DMS114 treated with DMSO at 0.1 percent for 48 hours (cell line): ENCODE data around the gene HS2ST1.
"Not testable (repeated sequence)": the region's sequence is repeated elsewhere in the genome, so short reads cannot be mapped to it uniquely, and the experiment has no call there.

ENCODE experiments used
- DNase-seq: peaks from one replicate; lab custom pipeline; 2025; ENCODE audit not compliant: unreplicated experiment; lab: John Stamatoyannopoulos, UW

HS2ST1 gene

DNA sequence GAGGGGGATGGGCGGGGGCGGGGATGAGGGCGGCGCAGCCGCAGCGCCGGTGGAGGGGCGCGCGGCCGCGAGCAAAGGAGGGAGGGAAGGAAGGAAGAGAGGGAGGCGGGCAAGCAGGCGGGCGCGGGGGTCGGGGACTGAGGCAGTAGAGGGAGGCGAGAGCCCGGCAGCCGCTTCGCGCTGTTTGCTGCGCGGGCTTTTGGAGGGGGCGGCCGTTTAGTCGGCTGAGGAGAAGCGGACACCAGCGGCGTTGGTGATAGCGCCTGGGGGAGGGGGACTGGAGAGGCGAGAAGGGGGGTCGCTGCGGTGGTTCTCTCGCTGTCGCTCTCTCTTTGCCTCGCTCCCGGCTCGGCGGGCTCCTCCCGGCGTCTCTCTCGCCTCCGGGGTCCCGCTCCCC is at the start of gene HS2ST1:
Gene HS2ST1 (plus strand): TSS at position 35 of the 397 bp plus-strand sequence.
- no peak for DNase-seq

DNA sequence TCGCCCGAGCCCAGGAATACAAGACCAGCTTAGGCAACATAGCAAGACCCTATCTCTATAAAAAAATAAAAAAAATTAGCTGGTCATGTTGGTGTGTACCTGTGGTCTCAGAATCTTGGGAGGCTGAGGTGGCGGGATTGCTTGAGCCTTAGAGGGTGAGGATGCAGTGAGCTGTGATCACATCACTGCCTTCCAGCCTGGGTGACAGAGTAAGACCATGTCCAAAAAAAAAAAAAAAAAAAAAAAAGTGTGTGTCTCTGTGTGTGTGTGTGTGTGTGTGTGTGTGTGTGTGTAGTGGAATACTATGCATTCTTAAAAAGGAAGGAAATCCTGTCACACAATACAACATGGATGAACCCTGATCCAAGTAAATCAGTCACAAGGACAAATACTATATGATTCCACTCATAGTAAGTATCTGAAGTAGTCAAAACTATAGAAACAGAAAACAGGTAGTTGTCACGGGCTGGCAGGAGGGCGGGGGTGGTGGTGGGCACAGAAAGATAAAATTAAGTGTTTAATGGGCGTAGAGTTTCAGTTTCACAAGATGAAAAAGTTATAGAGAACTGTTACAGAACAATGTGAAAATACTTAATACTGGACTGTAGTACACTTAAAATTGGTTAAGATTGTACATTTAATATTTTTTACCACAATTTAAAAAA is 48.3 kb upstream of the HS2ST1 start:
- no peak for DNase-seq

DNA sequence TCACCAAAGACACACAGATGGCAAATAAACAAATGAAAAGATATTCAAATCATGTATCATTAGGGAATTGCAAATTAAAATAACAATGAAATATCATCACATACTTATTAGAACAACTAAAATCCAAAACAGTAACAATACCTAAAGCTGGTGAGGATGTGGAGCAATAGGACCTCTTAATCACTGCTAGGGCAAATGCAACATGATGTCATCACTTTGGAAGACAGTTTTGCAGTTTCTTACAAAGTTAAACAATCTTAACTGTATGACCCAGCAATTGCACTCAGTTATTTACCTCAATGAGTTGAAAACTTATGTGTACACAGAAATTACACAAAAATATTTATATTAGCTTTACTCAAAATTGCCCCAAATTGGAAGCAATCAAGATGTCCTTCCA is 47.8 kb upstream of the HS2ST1 start:
- no peak for DNase-seq

DNA sequence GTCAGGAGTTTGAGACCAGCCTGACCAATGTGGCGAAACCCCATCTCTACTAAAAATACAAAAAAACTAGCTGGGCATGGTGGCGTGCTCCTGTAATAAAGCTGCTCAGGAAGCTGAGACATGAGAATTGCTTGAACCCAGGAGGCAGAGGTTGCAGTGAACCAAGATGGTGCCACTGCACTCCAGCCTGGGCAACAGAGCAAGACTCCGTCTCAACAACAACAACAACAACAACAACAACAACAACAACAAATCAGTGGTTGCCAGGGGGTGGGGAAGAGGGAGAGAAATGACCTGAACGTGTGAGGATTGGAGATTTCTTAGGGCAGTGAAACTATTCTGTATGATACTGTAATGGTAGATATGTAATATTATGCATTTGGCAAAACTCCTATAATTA is 47.2 kb upstream of the HS2ST1 start:
- not testable (repeated sequence) for DNase-seq

DNA sequence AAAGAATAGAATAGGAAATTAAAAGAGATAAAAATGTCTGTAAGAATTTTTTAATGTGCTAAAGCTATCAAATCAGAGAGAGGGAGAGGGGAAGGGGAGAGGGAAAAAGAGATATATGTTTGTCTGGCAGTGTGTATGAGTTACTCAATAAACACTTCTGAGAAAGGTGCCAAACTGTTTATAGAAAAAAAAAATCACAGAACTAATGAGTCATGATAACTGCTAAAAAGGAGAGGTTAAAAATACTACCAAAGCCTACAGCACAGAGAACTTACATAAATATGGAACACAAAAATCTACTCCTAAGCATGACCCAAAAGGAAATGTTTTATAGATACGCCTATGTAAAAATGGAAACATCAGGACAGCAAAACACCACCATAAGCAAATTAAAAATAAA is 46.0 kb upstream of the HS2ST1 start:
- no peak for DNase-seq

DNA sequence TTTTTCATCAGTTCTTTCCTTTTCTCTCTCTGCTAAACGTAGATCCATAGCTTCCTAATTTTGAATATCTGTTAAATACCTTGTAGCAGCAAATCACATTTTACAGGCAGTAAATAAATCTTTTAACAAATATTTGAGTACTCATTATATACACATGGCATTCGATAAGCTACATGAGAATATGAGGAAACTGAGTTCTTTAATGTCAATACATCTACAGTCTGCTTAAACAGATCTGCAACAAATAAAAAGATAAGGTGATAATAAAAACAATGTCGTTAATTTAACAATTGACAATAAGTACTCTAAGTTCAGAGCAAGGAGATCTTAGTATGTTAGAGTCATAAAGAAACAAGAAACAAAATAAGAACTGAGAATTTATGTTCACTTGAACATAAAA is 43.4 kb upstream of the HS2ST1 start:
- no peak for DNase-seq

DNA sequence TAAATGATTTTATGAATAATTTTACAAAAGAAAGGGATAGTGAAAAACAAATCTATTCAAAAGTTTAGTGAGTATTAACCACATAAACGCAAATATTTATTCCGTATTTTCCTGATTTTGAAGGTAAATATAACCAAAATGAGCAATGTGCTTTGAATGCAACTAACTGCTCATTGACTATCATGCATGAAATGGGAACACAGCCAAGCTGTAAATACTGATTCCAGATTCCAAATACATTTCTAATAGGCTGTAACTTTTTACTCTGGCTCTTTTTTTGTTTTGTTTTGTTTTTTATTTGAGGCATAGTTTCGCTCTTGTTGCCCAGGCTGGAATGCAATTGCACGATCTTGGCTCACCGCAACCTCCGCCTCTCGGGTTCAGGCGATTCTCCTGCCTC is 42.3 kb upstream of the HS2ST1 start:
- no peak for DNase-seq

DNA sequence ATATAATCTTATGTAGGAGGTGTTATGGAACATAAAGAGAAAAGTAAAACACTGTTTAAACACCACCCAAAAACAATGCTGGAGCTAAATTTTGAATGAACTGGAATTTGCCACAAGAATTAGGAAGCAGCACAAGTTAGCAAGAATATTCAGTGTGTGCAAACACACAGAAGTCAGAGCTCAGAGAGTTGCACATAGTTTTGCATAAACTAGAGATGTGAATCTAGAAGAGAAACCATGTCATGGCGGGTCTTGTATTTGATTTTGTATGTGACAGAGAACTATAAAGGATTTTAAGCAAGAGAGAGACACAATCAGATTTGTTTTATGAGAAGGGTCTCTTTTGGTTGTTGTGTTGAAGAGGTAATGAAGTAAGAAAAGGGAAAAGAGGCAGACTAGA is 38.7 kb upstream of the HS2ST1 start:
- DNase-seq, result no peak

DNA sequence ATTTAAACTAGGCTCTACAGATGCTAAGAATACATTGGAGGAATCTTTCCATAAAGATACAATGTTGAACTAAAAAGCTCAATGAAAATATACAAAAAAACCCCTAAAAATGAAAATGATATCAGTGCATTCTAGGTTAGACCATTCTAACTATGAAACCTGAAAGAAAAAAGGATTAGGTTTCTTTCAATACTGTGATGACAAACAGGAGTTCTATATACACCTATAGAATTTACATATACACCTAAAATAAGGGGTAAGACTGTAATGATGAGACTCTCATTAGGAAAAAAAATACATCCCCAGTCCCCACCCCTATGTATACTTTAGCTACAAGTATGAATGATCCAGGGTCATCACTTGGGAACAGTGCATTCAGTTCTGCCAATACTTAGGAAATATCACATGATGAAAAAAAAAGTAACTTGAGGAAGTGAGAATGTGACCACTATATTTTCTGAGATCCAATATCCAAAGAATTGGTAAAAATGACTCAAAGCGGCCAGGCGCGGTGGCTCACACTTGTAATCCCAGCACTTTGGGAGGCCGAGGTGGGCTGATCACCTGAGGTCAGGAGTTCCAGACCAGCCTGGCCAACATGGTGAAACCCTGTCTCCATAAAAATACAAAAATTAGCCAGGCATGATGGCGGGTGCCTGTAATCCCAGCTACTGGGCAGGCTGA is 26.8 kb upstream of the HS2ST1 start:
- no peak for DNase-seq

DNA sequence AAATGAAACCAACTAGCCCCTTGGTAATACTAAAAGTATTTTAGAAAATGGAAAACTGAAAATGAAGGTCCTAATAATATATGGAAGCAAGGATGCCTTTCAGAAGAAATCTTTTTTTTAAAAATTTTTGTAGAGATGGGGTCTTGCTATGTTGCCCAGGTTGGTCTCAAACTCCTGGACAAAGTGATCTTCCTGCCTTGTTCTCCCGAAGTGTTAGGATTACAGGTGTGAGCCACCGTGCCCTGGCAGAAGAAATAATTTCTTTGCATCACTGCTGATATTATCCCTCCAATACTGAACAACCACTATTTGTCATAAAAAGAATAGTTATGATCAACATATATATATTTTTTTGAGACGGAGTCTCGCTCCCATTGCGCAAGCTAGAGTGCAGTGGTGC is 26.1 kb upstream of the HS2ST1 start:
- DNase-seq, result no peak

DNA sequence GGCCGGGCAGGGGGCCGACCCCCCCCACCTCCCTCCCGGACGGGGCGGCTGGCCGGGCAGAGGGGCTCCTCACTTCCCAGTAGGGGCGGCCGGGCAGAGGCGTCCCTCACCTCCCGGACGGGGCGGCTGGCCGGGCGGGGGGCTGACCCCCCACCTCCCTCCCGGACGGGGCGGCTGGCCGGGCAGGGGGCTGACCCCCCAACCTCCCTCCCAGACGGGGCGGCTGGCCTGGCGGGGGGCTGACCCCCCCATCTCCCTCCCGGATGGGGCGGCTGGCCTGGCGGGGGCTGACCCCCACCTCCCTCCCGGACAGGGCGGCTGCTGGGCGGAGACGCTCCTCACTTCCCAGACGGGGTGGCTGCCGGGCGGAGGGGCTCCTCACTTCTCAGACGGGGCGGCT is 15.0 kb upstream of the HS2ST1 start:
- not testable (repeated sequence) for DNase-seq

DNA sequence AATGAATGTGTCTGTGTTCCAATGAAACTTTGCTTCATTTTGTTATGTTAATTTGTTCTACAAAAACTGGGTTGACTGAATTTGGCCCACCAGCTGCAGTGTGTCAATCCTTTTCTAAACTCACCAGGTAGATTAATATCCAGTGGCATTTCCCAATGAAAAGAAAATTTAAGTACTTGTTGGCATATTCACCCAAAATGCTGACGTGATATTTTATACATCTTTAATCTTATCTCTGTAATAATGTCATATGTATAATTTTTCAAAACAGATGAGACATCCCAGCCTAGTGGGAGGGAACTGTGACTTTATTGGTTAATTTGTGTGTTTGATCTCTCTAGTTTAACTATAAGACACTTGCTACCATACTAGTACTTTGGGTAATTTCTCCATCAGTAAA is 8.6 kb upstream of the HS2ST1 start:
- no peak for DNase-seq

DNA sequence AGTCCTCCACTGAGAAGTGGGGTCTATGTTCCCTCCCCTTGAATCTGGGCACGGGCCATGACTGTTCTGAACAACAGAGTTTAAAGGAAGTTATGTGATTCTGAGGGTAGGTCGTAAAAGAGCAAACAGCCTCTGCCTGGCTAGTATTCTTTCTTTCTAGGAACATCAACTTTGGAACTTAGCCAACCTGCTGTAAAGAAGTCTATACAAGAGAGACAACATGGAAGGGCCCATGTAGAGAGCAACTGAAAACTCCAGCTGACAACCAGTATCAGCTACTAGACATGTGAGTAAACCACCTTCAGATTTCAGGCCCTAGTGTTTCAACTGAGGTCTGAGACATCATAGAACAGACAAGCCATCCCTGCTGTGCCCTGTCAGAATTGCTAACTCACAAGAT is 8.0 kb upstream of the HS2ST1 start:
- DNase-seq, result no peak

DNA sequence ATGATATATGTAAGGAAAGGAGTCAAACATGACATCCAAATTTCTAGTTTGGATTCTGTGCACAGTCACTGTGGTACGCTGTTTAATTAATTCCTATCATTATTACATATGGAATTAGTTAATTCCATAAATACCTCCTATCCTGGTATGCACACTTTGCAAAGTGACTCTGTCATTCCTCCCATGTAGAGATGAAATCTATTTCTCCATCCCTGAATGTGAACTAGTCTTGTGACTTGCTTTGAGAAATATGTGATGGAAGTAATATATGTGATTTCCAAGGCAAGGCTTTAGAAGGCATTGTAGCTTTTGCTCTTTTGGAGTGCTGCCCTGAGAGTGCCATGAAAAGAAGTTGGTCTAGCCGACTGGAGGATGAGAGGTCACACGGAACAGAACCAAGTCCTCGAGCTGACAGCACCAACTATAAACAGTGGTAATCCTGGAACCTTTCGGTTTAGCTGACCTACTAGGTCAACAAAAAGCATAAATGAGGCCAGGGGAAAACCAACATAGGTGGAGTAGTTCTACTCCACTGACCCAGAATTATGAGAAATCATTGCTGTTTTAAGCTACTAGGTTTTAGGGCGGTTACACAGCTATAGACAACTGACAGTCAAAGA is 2.0 kb upstream of the HS2ST1 start:
- no peak for DNase-seq

DNA sequence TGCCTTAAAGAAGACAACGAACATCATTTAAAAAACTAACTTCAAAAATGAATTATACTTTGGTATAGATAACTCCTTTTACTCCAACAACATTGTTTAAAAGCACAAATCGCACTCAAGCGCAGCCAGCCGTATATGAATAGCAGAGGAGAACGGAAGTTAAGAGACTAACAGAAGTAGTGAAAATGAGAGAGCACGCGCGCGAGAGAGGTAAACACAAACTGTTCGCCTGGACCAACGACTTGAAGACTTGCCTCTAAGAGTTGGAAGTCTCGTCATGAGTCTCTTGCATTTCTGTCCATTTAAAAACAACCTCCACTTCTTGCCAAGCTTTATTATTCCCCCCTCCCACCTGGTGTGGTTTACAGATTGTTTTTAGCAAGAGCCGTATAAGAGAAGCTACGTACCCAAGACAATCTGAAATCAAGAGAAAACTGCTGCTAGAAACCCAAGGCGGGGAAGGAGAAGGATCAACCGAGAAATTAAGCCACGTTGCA is 988 bp upstream of the HS2ST1 start:
- DNase-seq, result peak; percentile 51

DNA sequence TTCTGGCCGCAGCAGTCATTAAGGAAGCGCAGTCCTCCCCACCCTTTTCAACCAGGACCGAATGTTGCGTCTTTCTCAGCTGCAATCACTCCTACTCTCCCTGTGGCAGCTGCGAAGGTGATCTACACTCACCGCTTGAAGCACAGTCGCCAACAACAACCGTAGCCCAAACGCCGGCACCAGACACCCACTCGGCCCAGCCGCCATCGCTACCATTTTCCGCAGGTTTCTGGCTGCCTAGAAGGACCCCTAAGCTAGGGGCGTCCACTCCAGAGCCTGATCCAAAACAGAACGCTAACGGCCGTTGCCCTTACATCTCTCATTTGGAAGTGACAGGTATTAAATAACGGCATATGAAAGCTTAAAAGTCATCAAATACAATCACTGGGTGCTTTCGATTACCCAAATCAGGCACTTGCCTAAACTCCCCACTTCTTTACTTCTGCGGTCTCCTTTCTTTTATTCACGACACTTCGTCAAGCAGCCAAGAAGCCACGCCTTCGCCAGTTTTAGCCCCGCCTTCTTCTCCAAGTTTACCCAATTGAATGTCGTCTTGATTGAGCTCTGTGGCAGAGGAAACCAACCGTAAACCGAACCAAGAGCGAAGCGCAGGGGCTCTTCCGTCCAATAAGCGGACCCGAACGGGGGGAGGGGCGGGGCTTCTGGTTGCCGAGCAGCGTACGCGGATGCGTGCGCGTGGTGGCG is 387 bp upstream of the HS2ST1 start, which contains the start of gene SELENOF:
Gene SELENOF (minus strand): TSS at position 231 of the 705 bp plus-strand sequence. CDS start 15 bp downstream, at position 216.
- peak; percentile 99 for DNase-seq

DNA sequence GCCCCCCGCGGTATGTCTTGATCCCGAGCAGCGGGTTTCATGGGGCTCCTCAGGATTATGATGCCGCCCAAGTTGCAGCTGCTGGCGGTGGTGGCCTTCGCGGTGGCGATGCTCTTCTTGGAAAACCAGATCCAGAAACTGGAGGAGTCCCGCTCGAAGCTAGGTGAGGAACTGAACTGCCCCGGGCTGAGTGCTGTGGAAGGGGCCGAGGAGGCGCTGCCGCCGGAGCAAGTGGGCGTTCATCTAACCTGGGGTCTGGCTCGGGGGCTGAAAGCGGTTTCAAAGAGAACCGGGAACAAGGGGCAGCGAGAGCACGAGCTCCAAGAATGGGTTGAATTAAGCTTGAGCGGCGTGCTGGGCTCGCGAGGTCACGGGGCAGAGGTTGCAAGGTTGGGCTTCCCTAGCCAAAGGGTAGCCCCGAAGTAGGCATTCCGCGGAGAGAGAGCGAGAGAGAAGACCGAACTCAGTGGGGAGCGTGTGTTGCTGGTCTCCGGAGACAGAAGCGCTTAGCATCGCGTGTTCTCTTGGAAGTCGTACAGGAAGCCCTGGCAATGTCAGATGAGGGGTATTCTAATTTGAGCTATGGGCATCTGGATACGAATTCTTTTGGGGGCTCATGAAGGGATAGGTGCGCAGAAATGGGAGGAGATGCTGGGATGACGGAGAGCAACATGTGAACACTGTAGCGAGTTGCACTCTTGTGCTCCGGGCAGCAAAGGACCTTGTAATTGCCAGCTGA is 732 bp downstream of the HS2ST1 start:
- DNase-seq, result peak; percentile 45

DNA sequence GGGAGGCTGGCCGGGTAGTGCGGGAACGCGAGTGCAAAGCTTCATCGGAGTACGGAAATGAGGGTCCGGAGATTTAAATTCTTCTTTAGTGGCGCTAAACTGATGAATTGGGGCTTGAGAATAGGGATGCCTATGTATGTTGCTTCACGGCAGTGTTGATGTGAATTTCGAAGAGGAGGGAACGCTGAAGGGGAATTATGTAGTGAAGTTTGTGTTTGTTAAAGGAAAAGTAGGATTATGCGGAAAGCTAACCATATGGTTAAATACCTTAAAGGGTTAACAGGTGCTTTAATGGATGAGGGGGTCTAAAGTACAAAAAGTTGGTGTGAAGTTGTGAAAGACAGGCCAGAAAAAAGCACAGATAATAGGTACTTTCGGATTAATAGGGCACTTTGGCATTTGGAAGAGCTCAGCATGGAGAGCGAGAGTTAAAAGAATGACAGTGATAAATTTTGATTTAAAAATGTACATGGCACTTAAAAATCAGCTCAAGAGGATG is 1.4 kb downstream of the HS2ST1 start:
- DNase-seq, result no peak

DNA sequence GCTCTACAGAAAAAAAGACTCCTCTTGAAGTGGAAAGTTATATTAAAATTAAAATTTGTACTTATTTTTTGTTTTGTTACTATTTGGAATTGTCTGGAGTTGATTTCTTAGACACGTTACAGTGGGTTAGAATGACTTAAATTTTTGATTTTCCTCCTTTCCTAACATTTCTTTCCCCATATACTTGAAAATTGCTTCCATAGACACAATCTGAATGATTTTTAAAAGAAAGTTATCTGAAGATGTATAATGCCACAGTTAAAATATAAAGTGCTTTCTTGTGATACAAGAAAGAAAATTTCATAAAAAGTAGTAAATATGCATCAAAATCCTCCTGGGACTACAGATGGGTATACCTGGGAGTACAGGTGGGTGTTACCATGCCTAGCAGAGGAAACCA is 2.3 kb downstream of the HS2ST1 start:
- no peak for DNase-seq

DNA sequence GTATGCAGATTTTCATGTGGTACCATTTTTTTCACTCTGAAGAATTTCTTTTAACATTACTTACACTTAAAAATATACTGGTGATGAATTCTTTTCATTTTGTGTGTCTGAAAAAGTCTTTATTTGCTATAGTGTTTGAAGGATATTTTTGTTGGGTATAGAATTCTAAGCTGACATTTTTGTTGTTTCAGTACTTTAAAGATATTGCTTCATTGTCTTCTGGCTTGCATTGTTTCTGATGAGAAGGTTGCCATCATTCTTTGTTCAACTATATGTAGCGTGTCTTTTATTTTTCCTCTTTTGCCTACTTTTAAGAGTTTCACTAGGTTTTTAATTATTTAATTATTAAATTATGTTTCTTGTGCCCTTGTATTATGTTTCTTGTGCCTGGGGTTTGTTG is 8.0 kb downstream of the HS2ST1 start:
- no peak for DNase-seq
